A673 (cell line): ENCODE data around the gene SP5. TPM values are rescaled to one million over a fixed set of nuclear protein-coding genes. Genes with fewer than 3 reads are reported as not detected.

Source experiments
- BruUV-seq: library from RNA; stranded (reverse); fragments of 400-500 nt; replicated peaks from 2 replicates; lab custom pipeline; 2021; lab: Mats Ljungman, UMichigan
- CTCF ChIA-PET: fragments of 300-600 bp; sonication (Branson Sonifier 250); formaldehyde crosslinking; loops from one replicate; lab custom pipeline; 2022; ENCODE audit warnings: antibody characterized with exemption; lab: Charles Lee
- POLR2A ChIA-PET: fragments of 300-600 bp; sonication (Branson Sonifier 250); formaldehyde crosslinking; loops from one replicate; lab custom pipeline; 2022; ENCODE audit warnings: antibody characterized with exemption; ENCODE audit not compliant: low non-redundant PET; lab: Charles Lee
- DNase-seq: peaks from one replicate; pipeline ENCODE4 v3.0.0-alpha.2; 2015; ENCODE audit warnings: low spot score
- H3K27ac ChIP-seq: fragments of 200-600 bp; sonication (generic); 2 replicates; pipeline ENCODE4 v1.5.1; 2016; ENCODE audit warnings: mixed run types, low read depth, mild to moderate bottlenecking, mixed read lengths, antibody characterized with exemption, low read length; ENCODE audit not compliant: poor library complexity, severe bottlenecking
- H3K27me3 ChIP-seq: fragments of 200-600 bp; sonication (generic); replicated peaks from 2 replicates; pipeline ENCODE4 v1.6.1; 2017; ENCODE audit warnings: mixed run types, low read depth, mild to moderate bottlenecking, mixed read lengths, antibody characterized with exemption, low read length; ENCODE audit not compliant: insufficient read depth, poor library complexity
- H3K36me3 ChIP-seq: fragments of 200-600 bp; sonication (generic); 2 replicates; pipeline ENCODE4 v1.6.1; 2016; ENCODE audit warnings: mixed run types, mild to moderate bottlenecking, mixed read lengths, antibody characterized with exemption, low read length; ENCODE audit not compliant: insufficient read depth, poor library complexity, severe bottlenecking
- H3K4me1 ChIP-seq: fragments of 200-600 bp; sonication (generic); 2 replicates; pipeline ENCODE4 v1.6.1; 2017; ENCODE audit warnings: mixed run types, mild to moderate bottlenecking, mixed read lengths, antibody characterized with exemption, low read length; ENCODE audit not compliant: insufficient read depth, poor library complexity, severe bottlenecking
- H3K4me3 ChIP-seq: fragments of 200-600 bp; sonication (generic); 2 replicates; pipeline ENCODE4 v1.5.1; 2016; ENCODE audit warnings: low read depth, mixed run types, mild to moderate bottlenecking, mixed read lengths, low read length; ENCODE audit not compliant: poor library complexity, severe bottlenecking
- H3K9me3 ChIP-seq: fragments of 200-600 bp; sonication (generic); 2 replicates; pipeline ENCODE4 v1.6.1; 2016; ENCODE audit warnings: mixed run types, low read depth, mild to moderate bottlenecking, mixed read lengths, antibody characterized with exemption, low read length; ENCODE audit not compliant: poor library complexity, severe bottlenecking
- CTCF ChIP-seq: fragments of 300-800, 200-600 bp; sonication (generic); conservative IDR thresholded peaks from 2 replicates; pipeline ENCODE4 v1.5.1; 2017; ENCODE audit warnings: low read depth, mild to moderate bottlenecking, antibody characterized with exemption, low read length, moderate library complexity, mixed read lengths
- EZH2 ChIP-seq: fragments of 200-600 bp; sonication (generic); IDR thresholded peaks from 2 replicates; pipeline ENCODE4 v1.6.1; 2017; ENCODE audit warnings: borderline replicate concordance, low read depth, mild to moderate bottlenecking, mixed read lengths, antibody characterized with exemption, low read length; ENCODE audit not compliant: poor library complexity, severe bottlenecking
- intact Hi-C: fragments of 100-400 bp; cut with micrococcal nuclease; formaldehyde crosslinking; loops from one replicate; pipeline ENCODE4 v1.10.0; 2022; ENCODE audit not compliant: unreplicated experiment
- total RNA-seq: library from RNA; stranded (reverse); gene quantifications from 2 replicates; pipeline ENCODE4 v1.2.3, GENCODE V29; 2021

Gene SP5
- total RNA-seq, 1 experiment from 2014 or later = not detected

- intact Hi-C loops = no loop called here
- DNase-seq = no peak
- Histone ChIP-seq H3K4me1 (no peaks in the 10 kb centered on the region), H3K27me3 (no peaks in the 10 kb centered on the region), H3K4me3 (no peak overlapping the region), H3K36me3 (no peaks in the 10 kb centered on the region), H3K9me3 (no peaks in the 10 kb centered on the region), H3K27ac (no peak overlapping the region)
- CTCF ChIA-PET = no interaction called here
- POLR2A ChIA-PET = interaction anchor here (0.6 kb wide), 1 partner anchor 55 kb away, joined by 6 read pairs; no protein-coding TSS in a partner anchor
- TF ChIP-seq CTCF (no peak), EZH2 (no peak)
- no TSS peak for BruUV-seq
Observed at GRCh38 chr2:170764880-170765261, 49.7 kb downstream of the SP5 start.

GRCh38 chr2:170766693-170767092 lies 51.6 kb downstream of the SP5 start:
- Histone ChIP-seq H3K27ac (no peak overlapping the region), H3K36me3 (no peaks in the 10 kb centered on the region), H3K9me3 (no peaks in the 10 kb centered on the region), H3K4me1 (peaks cover 7% of the 10 kb centered on the region), H3K27me3 (peaks cover 8% of the 10 kb centered on the region), H3K4me3 (no peak overlapping the region)
- no TSS peak for BruUV-seq
- POLR2A ChIA-PET = no interaction called here
- intact Hi-C loops = no loop called here
- DNase-seq = no peak
- TF ChIP-seq EZH2 = no peak
- no peak for TF ChIP-seq CTCF
- CTCF ChIA-PET = no interaction called here

Other genes with a start within 250 kb of the SP5 start
- not detected in 2 replicates for gene ERICH2, start 55.0 kb downstream of the SP5 start, total RNA-seq
- 0.70 and 1.1 TPM in 2 replicates for gene GAD1, start 101.5 kb downstream of the SP5 start, total RNA-seq
- 89.1 and 89.3 TPM in 2 replicates for gene GORASP2, start 213.9 kb downstream of the SP5 start, total RNA-seq